Stomach smooth muscle (tissue), 2 donors: ENCODE data around the gene TSPAN31.

Source experiments
- H3K27ac ChIP-seq: one replicate; pipeline ENCODE4 v1.7.0; 2013; ENCODE audit warnings: mild to moderate bottlenecking, low read length, inconsistent platforms
- H3K27me3 ChIP-seq, 2 donors: one replicate each; pipeline ENCODE4 v1.7.0; 2013; ENCODE audit warnings: low read length in 2 of 2; ENCODE audit not compliant: insufficient read depth in 2 of 2, control insufficient read depth in 1 of 2
- H3K36me3 ChIP-seq, 2 donors: one replicate each; pipeline ENCODE4 v1.7.0; 2013; ENCODE audit warnings: low read length in 2 of 2; ENCODE audit not compliant: control insufficient read depth in 2 of 2, insufficient read depth in 2 of 2
- H3K4me1 ChIP-seq: one replicate; pipeline ENCODE4 v1.7.0; 2013; ENCODE audit warnings: low read length; ENCODE audit not compliant: control insufficient read depth, insufficient read depth
- H3K4me3 ChIP-seq, 2 donors: one replicate each; pipeline ENCODE4 v1.7.0; 2013; ENCODE audit warnings: low read length in 2 of 2
- H3K9ac ChIP-seq, 2 donors: one replicate each; pipeline ENCODE4 v1.7.0; 2013; ENCODE audit warnings: low read length in 2 of 2, mild to moderate bottlenecking in 1 of 2
- H3K9me3 ChIP-seq, 2 donors: one replicate each; pipeline ENCODE4 v1.7.0; 2013; ENCODE audit warnings: low read length in 2 of 2; ENCODE audit not compliant: control insufficient read depth in 2 of 2
- donor health status: healthy.
- donor health status: Pancreatic carcinoma.

Gene TSPAN31

DNA sequence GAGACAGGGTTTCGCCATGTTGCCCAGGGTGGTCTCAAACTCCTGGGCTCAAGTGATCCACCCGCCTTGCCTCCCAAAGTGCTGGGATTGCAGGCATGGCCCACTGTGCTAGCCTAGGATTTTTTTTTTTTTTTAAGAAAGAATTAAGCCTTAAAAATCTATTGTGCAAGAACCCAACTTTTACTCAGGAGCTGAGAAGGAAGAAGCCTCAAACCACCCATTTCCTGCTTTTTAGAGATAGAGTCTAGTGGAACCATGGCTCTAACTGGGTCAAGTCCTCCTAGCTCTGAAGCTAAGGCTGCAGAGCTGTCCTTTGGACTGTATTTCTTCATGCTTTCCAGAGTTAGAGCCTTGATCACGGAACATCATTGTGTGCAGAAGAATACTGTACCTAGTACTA, 36.4 kb downstream of the TSPAN31 start:
- Histone ChIP-seq H3K9ac (no peak overlapping the region), H3K27me3 (no peaks in the 10 kb centered on the region), H3K4me3 (no peak overlapping the region), H3K36me3 (peaks cover 3 to 10% of the 10 kb centered on the region in 2 donors), H3K27ac (no peak overlapping the region), H3K4me1 (peaks cover 4% of the 10 kb centered on the region), H3K9me3 (no peaks in the 10 kb centered on the region)

DNA sequence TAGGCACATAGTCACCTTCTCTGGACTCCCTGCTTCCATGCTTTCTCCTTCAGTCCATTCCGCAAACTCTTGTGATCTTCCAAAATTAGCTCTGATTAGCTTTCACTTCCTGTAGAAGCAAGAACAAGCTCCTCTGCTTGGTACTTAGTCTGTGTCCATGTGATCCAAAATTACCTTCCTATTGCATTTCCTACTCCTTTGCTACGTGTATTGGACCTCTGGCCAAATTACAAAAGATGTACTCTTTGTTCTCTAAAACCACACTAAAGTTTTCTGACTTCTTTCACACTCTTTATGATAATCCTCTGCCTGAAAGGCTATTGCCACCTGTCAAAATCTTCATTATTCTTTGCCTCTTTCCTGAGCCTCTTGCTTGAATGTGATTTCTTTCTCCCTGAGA, 37.0 kb downstream of the TSPAN31 start:
- Histone ChIP-seq H3K4me1 (peaks cover 4% of the 10 kb centered on the region), H3K27me3 (no peaks in the 10 kb centered on the region), H3K27ac (no peak overlapping the region), H3K36me3 (peaks cover 9 to 15% of the 10 kb centered on the region in 2 donors), H3K9me3 (no peaks in the 10 kb centered on the region), H3K4me3 (no peak overlapping the region), H3K9ac (no peak overlapping the region)

DNA sequence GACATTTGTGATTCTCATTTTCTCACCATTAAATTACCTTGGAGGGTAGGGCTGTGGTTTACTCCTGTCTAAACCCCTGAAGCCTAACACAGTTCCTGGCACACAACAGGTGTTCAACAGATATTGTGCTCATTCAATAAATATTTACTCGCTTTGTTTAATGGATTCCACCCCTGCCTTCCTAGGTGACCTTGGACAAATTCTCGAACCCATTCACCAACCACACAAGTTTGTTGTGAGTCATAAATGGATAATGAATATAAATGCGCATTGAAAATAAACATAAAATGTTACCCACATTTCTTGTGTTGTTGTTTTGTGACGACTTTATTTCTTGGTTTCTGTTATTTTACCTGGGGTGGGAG, 37.4 kb downstream of the TSPAN31 start:
- H3K4me3 ChIP-seq: peak overlapping the region; percentile 93 to 100
- H3K4me1 ChIP-seq: peaks cover 4% of the 10 kb centered on the region
- H3K27me3 ChIP-seq: no peaks in the 10 kb centered on the region
- H3K27ac ChIP-seq: peak overlapping the region; percentile 67
- H3K9me3 ChIP-seq: no peaks in the 10 kb centered on the region
- peaks cover 10 to 16% of the 10 kb centered on the region in 2 donors for H3K36me3 ChIP-seq
- peak overlapping the region in 1 of 2 donors; percentile 82 for H3K9ac ChIP-seq

DNA sequence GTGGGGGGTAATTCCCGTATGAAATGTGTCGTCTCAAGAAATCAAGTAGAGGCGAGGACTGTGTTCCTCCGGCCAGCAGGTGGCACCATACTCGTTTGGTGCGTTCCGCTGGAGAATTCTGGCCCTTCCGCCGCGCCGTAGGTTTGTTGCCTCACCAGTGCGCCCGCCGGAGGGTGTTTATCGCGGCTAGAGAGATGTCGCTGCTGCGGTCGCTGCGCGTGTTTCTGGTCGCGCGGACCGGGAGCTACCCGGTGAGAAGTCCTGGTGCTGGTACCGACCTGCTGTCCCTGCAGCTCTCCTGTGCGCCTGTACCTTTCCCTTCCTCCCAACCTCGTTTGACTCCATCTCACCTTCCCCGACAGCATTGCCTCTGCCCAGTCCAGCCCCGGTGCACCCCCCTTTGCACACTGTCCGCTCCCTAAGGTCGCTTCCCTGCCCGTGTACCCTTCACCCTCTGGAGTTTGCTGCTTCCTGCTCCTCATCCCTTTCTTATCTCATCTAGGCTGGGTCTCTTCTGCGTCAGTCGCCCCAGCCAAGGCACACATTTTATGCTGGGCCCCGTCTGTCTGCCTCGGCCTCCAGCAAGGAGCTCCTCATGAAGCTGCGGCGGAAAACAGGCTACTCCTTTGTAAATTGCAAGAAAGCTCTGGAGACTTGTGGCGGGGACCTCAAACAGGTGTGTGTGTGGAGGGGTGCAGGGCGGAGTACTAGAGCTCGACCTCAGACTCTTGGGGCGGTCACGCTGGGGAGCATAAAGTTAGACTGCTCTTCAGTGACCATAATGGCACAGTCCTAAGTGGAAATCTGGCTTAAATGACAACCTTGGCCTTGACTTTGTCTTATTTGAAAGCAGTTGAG, 38.0 kb downstream of the TSPAN31 start, which contains the start of gene TSFM:
Gene TSFM (plus strand): TSS at position 180 of the 858 bp plus-strand sequence. CDS start 15 bp downstream, at position 195.
- Histone ChIP-seq H3K27me3 (no peaks in the 10 kb centered on the region), H3K27ac (peak within 1 kb of the TSS; percentile 67), H3K9ac (peak within 1 kb of the TSS; percentile 82 to 96), H3K9me3 (no peaks in the 10 kb centered on the region), H3K36me3 (peaks cover 11 to 18% of the 10 kb centered on the region in 2 donors), H3K4me1 (peaks cover 4% of the 10 kb centered on the region), H3K4me3 (peak within 1 kb of the TSS; percentile 93 to 100)

DNA sequence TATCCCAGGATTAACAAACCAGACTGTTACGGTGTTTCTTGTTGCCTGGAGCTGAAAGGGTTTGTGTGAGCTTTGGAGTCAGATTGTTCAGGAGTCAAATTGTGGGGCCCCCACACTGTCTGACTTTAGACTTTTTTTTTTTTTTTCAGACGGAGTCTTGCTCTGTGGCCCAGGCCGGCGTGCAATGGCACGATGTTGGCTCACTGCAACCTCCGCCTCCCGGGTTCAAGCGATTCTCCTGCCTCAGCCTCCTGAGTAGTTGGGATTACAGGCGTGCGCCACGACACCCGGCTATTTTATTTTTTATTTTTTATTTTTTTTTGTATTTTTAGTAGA, 38.6 kb downstream of the TSPAN31 start:
- Histone ChIP-seq H3K4me3 (peak overlapping the region; percentile 93 to 100), H3K9me3 (no peaks in the 10 kb centered on the region), H3K27ac (no peak overlapping the region), H3K36me3 (peaks cover 12 to 18% of the 10 kb centered on the region in 2 donors), H3K27me3 (no peaks in the 10 kb centered on the region), H3K9ac (peak overlapping the region; percentile 82 to 96), H3K4me1 (peaks cover 4% of the 10 kb centered on the region)

DNA sequence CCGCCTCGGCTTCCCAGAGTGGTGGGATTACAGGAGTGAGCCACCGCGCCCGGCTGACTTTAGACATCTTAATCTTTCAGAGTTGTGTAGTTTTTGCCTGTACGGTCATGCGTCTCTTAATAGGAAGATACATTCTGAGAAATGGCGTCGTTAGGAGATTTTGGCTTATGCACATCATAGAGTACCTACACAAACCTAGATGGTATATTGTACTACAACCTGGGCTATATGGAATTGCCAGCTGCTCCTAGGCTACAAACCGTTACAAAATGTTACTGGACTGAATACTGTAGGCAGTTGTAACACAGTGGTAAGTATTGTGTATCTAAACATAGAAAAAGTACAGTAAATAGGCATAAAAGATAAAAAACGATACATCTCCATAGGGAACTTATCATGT, 39.0 kb downstream of the TSPAN31 start:
- no peak overlapping the region for H3K9ac ChIP-seq
- peaks cover 12 to 18% of the 10 kb centered on the region in 2 donors for H3K36me3 ChIP-seq
- H3K9me3 ChIP-seq: no peaks in the 10 kb centered on the region
- no peak overlapping the region for H3K27ac ChIP-seq
- peak overlapping the region in 1 of 2 donors; percentile 35 for H3K4me3 ChIP-seq
- H3K27me3 ChIP-seq: no peaks in the 10 kb centered on the region
- H3K4me1 ChIP-seq: peaks cover 4% of the 10 kb centered on the region

DNA sequence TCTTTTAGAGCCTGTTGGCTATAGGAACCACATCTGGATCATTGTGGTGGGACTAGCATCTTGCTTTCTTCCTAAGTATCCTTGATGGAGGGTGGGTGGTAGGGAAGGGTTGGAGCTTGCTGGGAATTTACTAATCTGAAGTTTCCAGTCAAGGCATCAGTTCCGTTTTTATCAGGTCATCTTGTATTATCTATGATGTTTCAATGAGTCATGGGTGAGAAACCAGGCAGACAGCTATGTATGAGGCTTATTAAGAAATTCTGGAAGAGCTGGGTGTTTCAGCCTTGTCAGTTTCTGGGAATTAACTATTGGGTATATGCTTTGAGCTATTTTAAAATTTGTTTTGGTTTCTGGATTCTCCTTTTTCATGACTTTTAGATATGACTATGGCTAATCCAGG, 49.1 kb downstream of the TSPAN31 start:
- Histone ChIP-seq H3K27ac (no peak overlapping the region), H3K4me3 (no peak overlapping the region), H3K9me3 (no peaks in the 10 kb centered on the region), H3K9ac (no peak overlapping the region), H3K27me3 (no peaks in the 10 kb centered on the region), H3K4me1 (no peaks in the 10 kb centered on the region), H3K36me3 (peaks cover 26 to 41% of the 10 kb centered on the region in 2 donors)

DNA sequence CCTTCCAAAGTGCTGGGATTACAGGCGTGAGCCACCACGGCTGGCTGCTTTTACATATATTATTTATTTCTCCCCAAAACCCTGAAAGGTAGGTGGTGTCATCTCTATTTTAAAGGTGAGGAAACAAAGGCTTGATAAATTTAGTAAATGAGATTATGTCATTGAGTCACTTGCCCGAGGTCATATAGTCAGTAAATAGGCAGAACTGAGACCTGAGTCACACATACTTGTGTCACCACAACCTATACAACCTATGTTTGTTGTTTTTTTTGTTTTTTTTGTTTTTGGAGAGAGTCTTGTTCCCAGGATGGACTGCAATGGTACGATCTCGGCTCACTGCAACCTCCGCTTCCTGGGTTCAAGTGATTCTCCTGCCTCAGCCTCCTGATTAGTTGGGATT, 50.5 kb downstream of the TSPAN31 start:
- Histone ChIP-seq H3K36me3 (peaks cover 34 to 42% of the 10 kb centered on the region in 2 donors), H3K27ac (no peak overlapping the region), H3K4me1 (no peaks in the 10 kb centered on the region), H3K9ac (no peak overlapping the region), H3K4me3 (no peak overlapping the region), H3K27me3 (no peaks in the 10 kb centered on the region), H3K9me3 (no peaks in the 10 kb centered on the region)

DNA sequence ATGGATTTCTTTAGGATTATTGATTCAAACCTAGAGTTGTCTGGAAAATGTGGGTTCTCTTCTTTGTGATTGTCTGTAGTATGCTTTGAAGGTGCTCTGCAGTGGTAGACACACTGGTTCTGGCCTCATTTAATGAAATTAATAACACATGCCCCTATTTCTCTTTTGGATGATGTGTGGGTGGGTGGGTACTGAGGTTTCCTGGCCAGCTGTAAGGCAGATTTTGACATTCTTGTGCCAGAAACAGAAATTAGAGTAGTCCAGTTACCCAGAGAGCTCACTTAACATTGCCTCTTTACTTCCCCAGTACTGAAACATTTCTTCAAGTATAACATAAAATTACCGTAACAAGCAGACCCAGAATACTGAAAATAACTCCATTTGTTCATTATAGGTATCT, 52.2 kb downstream of the TSPAN31 start:
- H3K27me3 ChIP-seq: no peaks in the 10 kb centered on the region
- no peaks in the 10 kb centered on the region for H3K4me1 ChIP-seq
- no peaks in the 10 kb centered on the region for H3K9me3 ChIP-seq
- peaks cover 38 to 41% of the 10 kb centered on the region in 2 donors for H3K36me3 ChIP-seq
- no peak overlapping the region for H3K27ac ChIP-seq
- no peak overlapping the region for H3K9ac ChIP-seq
- no peak overlapping the region for H3K4me3 ChIP-seq

DNA sequence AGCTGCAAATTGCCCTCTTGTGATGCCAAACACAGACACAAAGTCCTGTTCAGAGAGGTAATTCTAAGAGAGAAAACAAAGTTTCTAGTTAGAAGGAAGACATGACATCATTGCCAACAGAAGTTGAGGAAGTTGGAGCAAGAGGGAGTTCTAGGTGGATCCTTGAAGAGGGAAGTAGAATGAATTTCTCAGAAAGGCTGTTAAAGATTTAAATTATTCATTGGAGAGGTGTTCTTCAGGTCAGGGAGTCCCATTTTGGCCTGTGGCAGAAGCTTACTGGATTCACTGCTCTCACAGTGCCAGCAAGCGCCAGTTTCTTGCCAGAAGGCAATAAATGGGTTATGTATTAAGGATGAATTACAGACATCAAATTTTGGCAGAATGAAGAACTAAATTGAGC, 53.1 kb downstream of the TSPAN31 start:
- Histone ChIP-seq H3K4me1 (no peaks in the 10 kb centered on the region), H3K9me3 (no peaks in the 10 kb centered on the region), H3K4me3 (no peak overlapping the region), H3K27me3 (no peaks in the 10 kb centered on the region), H3K27ac (no peak overlapping the region), H3K36me3 (peaks cover 39 to 43% of the 10 kb centered on the region in 2 donors), H3K9ac (no peak overlapping the region)
